Activated CD8-positive, alpha-beta T cell treated with anti-CD3 and anti-CD28 coated beads, Interleukin-2, amount 10 ng/mL, durations not matched to agents 7 days and 5 days (primary cell): Measurements from ENCODE around the gene NUP210. TPM values are rescaled to one million over a fixed set of nuclear protein-coding genes. Genes with fewer than 3 reads are reported as not detected.

ENCODE experiments used
- ATAC-seq: fragments of 150-1000 bp; cut with Tn5 transposase; one replicate; pipeline ENCODE4 v1.10.0; 2021; ENCODE audit warnings: moderate library complexity
- CTCF ChIA-PET: fragments of 350-600 bp; sonication (Branson Sonifier 250); formaldehyde crosslinking; loops from one replicate; lab custom pipeline; 2021; ENCODE audit warnings: antibody characterized with exemption; lab: Charles Lee
- POLR2A ChIA-PET: fragments of 350-600 bp; sonication (Branson Sonifier 250); formaldehyde crosslinking; loops from one replicate; lab custom pipeline; 2021; ENCODE audit warnings: antibody characterized with exemption; lab: Charles Lee
- DNase-seq: peaks from one replicate; pipeline ENCODE4 v3.0.0-alpha.2; 2020
- H3K27ac Mint-ChIP-seq: one replicate; pipeline ENCODE4 v1.8.0; 2021; ENCODE audit warnings: mild to moderate bottlenecking, mixed read lengths
- H3K27me3 Mint-ChIP-seq: one replicate; pipeline ENCODE4 v1.8.0; 2021; ENCODE audit warnings: low read depth, mixed read lengths
- H3K36me3 Mint-ChIP-seq: one replicate; pipeline ENCODE4 v1.8.0; 2021; ENCODE audit warnings: low read depth, mixed read lengths
- H3K4me1 Mint-ChIP-seq: one replicate; pipeline ENCODE4 v1.8.0; 2021; ENCODE audit warnings: low read depth, mixed read lengths
- H3K4me3 Mint-ChIP-seq: one replicate; pipeline ENCODE4 v1.8.0; 2021; ENCODE audit warnings: mild to moderate bottlenecking, mixed read lengths
- H3K9me3 Mint-ChIP-seq: one replicate; pipeline ENCODE4 v1.8.0; 2022; ENCODE audit warnings: mixed read lengths; ENCODE audit not compliant: insufficient read depth
- total RNA-seq, 2 experiments: library from RNA; stranded (reverse); gene quantifications; one replicate each; pipeline ENCODE4 v1.2.3, GENCODE V29; 2021

NUP210 gene
- 100 to 1,000 TPM; 202 to 206 TPM for total RNA-seq

- peaks cover 36% of the 10 kb centered on the region for H3K36me3 Mint-ChIP-seq
- ATAC-seq, result peak; percentile 48
- H3K27ac Mint-ChIP-seq, result peak within 1 kb of the TSS; percentile 97
- ChIA-PET CTCF (interaction anchor here (0.6 to 11.0 kb wide), 5 partner anchors 9 to 74 kb away, joined by 3 to 169 read pairs (median 7); no protein-coding TSS in a partner anchor), POLR2A (interaction anchor here (0.6 to 4.4 kb wide), 8 partner anchors 8 to 755 kb away, joined by 3 to 26 read pairs (median 4); partner anchors contain the start of gene HDAC11)
- H3K27me3 Mint-ChIP-seq, result no peaks in the 10 kb centered on the region
- DNase-seq, result peak; percentile 77
- H3K4me3 Mint-ChIP-seq, result peak within 1 kb of the TSS; percentile 96
- peaks cover 68% of the 10 kb centered on the region for H3K4me1 Mint-ChIP-seq
- no peaks in the 10 kb centered on the region for H3K9me3 Mint-ChIP-seq
These were observed at the start of gene NUP210 for GRCh38 chr3:13420045-13420830. TSS of gene NUP210 (minus strand) at chr3:13420322. CDS start at chr3:13420226, 96 bp downstream.

DNA sequence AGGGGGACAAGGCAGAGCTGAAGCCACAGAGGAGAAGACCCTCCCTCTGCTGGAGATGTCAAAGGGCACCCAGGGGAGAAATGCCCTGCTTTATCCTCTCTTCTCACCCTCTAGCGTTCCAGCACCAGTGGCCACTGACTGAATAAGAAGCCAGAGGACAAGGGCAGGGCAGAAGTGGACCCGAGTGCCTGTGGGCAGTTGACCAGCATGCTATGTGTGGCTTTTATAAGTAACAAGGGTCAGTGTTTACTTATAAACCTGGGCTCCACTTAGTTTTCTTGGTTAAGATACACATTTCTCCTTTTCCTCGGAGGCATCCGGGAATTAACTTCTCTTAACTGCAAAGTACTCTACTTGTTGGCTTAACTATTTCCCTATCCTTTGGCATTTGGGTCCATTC, 46.7 kb upstream of the NUP210 start:
- ATAC-seq (no peak), DNase-seq (no peak)
- Mint-ChIP-seq H3K27ac (no peak overlapping the region), H3K27me3 (peaks cover 21% of the 10 kb centered on the region), H3K9me3 (no peaks in the 10 kb centered on the region), H3K4me1 (no peaks in the 10 kb centered on the region), H3K4me3 (no peak overlapping the region), H3K36me3 (no peaks in the 10 kb centered on the region)
- ChIA-PET CTCF (interaction anchor here (0.8 to 2.1 kb wide), 3 partner anchors 11 to 14 kb away, joined by 3 to 5 read pairs (median 3); partner anchors contain the start of gene HDAC11), POLR2A (no interaction called here)

DNA sequence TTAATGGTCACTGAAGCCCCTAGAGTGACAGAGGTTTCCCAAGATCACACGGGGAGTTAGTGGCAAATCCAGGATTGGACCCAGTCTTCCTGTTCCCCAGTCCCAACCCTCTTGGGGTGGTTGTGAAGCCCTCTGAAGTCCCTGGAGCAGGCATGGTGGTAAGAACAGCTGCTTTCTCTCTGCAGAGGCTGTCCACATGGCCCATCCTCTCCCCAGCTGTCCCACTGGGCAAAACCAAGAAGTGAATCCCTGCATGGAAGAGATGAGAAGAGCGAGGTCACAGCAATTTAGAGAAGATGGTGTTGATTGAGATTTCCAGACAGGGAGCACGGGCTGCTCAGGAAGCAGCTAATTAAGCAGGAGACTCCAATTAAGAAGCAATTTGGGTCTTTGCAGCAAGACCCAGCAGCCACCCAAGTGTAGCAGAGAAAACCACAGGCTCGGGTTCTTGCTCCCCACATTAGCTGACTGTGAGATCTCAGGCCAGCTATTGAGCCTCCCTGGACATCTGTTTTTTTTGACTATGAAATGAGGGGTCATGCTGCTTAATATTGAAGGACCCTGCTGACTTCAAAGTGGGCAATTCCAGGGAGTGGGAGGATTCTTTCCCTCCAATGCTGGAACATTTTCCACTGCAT, 45.2 kb upstream of the NUP210 start:
- Mint-ChIP-seq H3K4me3 (no peak overlapping the region), H3K36me3 (no peaks in the 10 kb centered on the region), H3K4me1 (no peaks in the 10 kb centered on the region), H3K27ac (no peak overlapping the region), H3K9me3 (no peaks in the 10 kb centered on the region), H3K27me3 (peaks cover 17% of the 10 kb centered on the region)
- no peak for ATAC-seq
- ChIA-PET POLR2A (no interaction called here), CTCF (no interaction called here)
- no peak for DNase-seq

DNA sequence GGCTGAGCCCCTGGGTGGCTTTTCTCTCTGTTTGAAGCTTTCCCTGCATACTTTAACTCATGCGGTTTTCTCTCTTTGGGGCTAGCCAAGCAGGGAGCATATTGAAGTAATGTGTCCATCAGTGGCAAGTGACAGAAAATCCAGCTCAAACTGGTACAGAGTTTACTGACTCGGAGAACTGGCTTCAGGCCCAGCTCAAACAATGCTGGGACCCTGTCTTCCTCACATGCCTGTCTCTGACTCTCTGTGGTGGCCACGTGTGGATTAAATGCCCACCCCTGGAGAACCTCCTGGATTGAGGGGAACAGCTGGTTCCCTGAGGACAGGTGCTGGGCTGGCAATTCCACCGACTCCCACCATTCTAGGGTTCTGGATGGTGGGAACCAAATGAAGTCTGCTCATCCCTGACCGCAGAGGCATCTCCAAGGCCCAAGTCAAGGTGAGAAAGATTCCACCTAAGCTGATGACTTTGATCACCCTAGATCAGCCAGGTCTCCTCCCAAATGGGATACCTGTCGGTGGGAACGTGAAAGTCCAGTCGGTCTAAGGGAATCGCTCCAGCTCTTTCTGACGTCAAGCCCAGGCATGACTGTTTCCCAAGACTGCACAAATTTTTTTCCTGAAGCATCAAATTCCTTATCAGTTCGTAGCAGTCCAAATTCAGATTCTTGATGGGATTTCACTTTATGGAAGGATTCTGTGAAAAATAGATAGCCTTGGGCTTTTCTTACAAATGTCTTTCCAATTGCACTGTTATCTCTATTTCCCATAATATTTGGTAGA, 43.7 kb upstream of the NUP210 start:
- Mint-ChIP-seq H3K36me3 (no peaks in the 10 kb centered on the region), H3K27me3 (peaks cover 14% of the 10 kb centered on the region)
- POLR2A ChIA-PET, result interaction anchor here (1.0 kb wide), 1 partner anchor 45 kb away, joined by 4 read pairs; no protein-coding TSS in a partner anchor

GRCh38 chr3:13462822-13463221, 42.7 kb upstream of the NUP210 start:
- H3K4me1 Mint-ChIP-seq, result no peaks in the 10 kb centered on the region
- POLR2A ChIA-PET, result interaction anchor here (1.0 kb wide), 1 partner anchor 44 kb away, joined by 4 read pairs; no protein-coding TSS in a partner anchor
- no peak for DNase-seq
- no peak overlapping the region for H3K4me3 Mint-ChIP-seq
- H3K9me3 Mint-ChIP-seq, result no peaks in the 10 kb centered on the region
- no peaks in the 10 kb centered on the region for H3K36me3 Mint-ChIP-seq
- CTCF ChIA-PET, result interaction anchor here (0.7 to 4.0 kb wide), 8 partner anchors 9 to 371 kb away, joined by 3 to 48 read pairs (median 3); partner anchors contain the start of gene HDAC11
- peaks cover 13% of the 10 kb centered on the region for H3K27me3 Mint-ChIP-seq
- ATAC-seq, result no peak
- no peak overlapping the region for H3K27ac Mint-ChIP-seq

More for the DNA sequence above, 43.7 kb upstream of the NUP210 start:
- DNase-seq, result no peak
- no peak for ATAC-seq
- no peaks in the 10 kb centered on the region for H3K9me3 Mint-ChIP-seq
- CTCF ChIA-PET, result interaction anchor here (0.7 to 4.0 kb wide), 10 partner anchors 9 to 372 kb away, joined by 3 to 48 read pairs (median 3); partner anchors contain the start of gene HDAC11
- H3K4me1 Mint-ChIP-seq, result no peaks in the 10 kb centered on the region
- H3K4me3 Mint-ChIP-seq, result no peak overlapping the region
- no peak overlapping the region for H3K27ac Mint-ChIP-seq

GRCh38 chr3:13462125-13462629, 42.1 kb upstream of the NUP210 start:
- Mint-ChIP-seq H3K36me3 (no peaks in the 10 kb centered on the region), H3K4me1 (no peaks in the 10 kb centered on the region), H3K4me3 (no peak overlapping the region), H3K27ac (no peak overlapping the region), H3K9me3 (no peaks in the 10 kb centered on the region), H3K27me3 (peaks cover 10% of the 10 kb centered on the region)
- DNase-seq (no peak), ATAC-seq (no peak)
- ChIA-PET CTCF (interaction anchor here (0.8 to 4.0 kb wide), 13 partner anchors 10 to 370 kb away, joined by 3 to 48 read pairs (median 5); partner anchors contain the start of gene NUP210), POLR2A (no interaction called here)

- peak; percentile 96 for ATAC-seq
- CTCF ChIA-PET, result interaction anchor here (0.7 to 4.0 kb wide), 19 partner anchors 9 to 386 kb away, joined by 3 to 48 read pairs (median 4); partner anchors contain the start of genes HDAC11 and NUP210
These were observed 41.3 kb upstream of the NUP210 start for GRCh38 chr3:13461169-13462124.

GRCh38 chr3:13460341-13460736, 40.2 kb upstream of the NUP210 start:
- Mint-ChIP-seq H3K36me3 (no peaks in the 10 kb centered on the region), H3K27me3 (peaks cover 10% of the 10 kb centered on the region), H3K4me3 (no peak overlapping the region), H3K9me3 (no peaks in the 10 kb centered on the region), H3K4me1 (no peaks in the 10 kb centered on the region), H3K27ac (no peak overlapping the region)
- DNase-seq, result no peak
- ChIA-PET POLR2A (no interaction called here), CTCF (interaction anchor here (1.0 to 4.0 kb wide), 8 partner anchors 8 to 369 kb away, joined by 3 to 48 read pairs (median 10); partner anchors contain the start of genes HDAC11 and NUP210)
- ATAC-seq, result no peak

More at GRCh38 chr3:13461169-13462124, 41.3 kb upstream of the NUP210 start:
- POLR2A ChIA-PET, result no interaction called here
- Mint-ChIP-seq H3K4me3 (no peak overlapping the region), H3K27ac (no peak overlapping the region), H3K36me3 (no peaks in the 10 kb centered on the region), H3K9me3 (no peaks in the 10 kb centered on the region), H3K27me3 (peaks cover 10% of the 10 kb centered on the region), H3K4me1 (no peaks in the 10 kb centered on the region)
- peak; percentile 85 for DNase-seq

DNA sequence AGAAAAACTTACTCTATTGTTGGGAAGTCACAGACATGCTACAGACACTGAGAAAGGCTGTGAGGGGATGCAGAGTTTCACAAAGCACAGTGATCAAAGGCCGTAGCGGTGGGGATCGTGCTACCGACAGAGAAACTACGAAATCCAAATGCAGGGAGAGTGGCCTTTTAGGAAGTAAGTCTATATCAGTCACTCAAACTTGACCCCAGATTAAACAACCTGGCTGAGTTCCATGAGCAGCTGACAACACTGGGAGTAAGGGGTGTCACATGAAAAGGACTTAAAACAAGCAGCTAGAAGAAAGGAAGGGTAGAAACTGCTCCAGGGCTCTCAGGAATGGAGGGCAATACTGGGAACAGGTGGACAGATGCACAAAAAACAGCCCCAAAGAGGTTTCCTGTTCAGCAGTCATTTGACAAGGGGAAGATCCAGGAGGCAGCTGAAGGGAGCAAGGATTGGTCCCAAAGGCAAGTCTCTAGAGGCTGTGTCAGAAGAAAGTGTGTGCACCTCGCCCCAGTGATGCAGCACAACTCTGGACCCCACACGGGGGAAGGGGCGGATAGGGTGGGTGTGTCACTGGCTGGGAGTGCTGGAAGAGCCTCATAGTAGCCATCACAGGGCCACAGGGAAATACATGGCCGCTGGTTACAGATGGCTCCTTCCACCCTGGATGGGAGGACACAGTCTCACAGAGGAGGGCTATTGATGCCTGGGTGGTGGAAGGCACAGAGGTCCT, 39.7 kb upstream of the NUP210 start:
- no peak overlapping the region for H3K4me3 Mint-ChIP-seq
- H3K36me3 Mint-ChIP-seq, result no peaks in the 10 kb centered on the region
- POLR2A ChIA-PET, result no interaction called here
- no peak overlapping the region for H3K27ac Mint-ChIP-seq
- DNase-seq (no peak), ATAC-seq (no peak)
- H3K4me1 Mint-ChIP-seq, result no peaks in the 10 kb centered on the region
- H3K9me3 Mint-ChIP-seq, result no peaks in the 10 kb centered on the region
- peaks cover 7% of the 10 kb centered on the region for H3K27me3 Mint-ChIP-seq
- CTCF ChIA-PET, result interaction anchor here (1.0 to 2.8 kb wide), 4 partner anchors 41 to 368 kb away, joined by 3 to 18 read pairs (median 9); partner anchors contain the start of gene NUP210
